Ascending aorta (tissue), 2 donors: ENCODE measurements around the gene LMNTD1. TPM values are rescaled to one million over a fixed set of nuclear protein-coding genes. Genes with fewer than 3 reads are reported as not detected.

Experiments used
- DNase-seq, 2 donors: peaks; one replicate each; pipeline ENCODE4 v3.0.0-alpha.2; 2019; ENCODE audit warnings: low spot score in 2 of 2
- H3K27ac ChIP-seq, 2 donors: fragments of 200-600 bp; sonication (generic); one replicate each; pipeline ENCODE4 v1.5.1; 2016 to 2017; ENCODE audit warnings: mild to moderate bottlenecking in 1 of 2
- H3K27me3 ChIP-seq: fragments of 200-600 bp; sonication (generic); one replicate; pipeline ENCODE4 v1.5.1; 2017
- H3K36me3 ChIP-seq, 2 donors: fragments of 200-600 bp; sonication (generic); one replicate each; pipeline ENCODE4 v1.5.1; 2016
- H3K4me1 ChIP-seq, 2 donors: fragments of 200-600 bp; sonication (generic); one replicate each; pipeline ENCODE4 v1.5.1; 2016 to 2017; ENCODE audit warnings: mild to moderate bottlenecking in 1 of 2
- H3K4me3 ChIP-seq, 2 donors: fragments of 200-600 bp; sonication (generic); one replicate each; pipeline ENCODE4 v1.5.1; 2016 to 2017; ENCODE audit warnings: mild to moderate bottlenecking in 1 of 2
- H3K9me3 ChIP-seq, 2 donors: fragments of 200-600 bp; sonication (generic); one replicate each; pipeline ENCODE4 v1.5.1; 2016
- intact Hi-C: fragments of 100-400 bp; cut with DNase I; formaldehyde crosslinking; loops from one replicate; pipeline ENCODE4 v1.15.1; 2023
- total RNA-seq: library from RNA; depleted of rRNA; stranded (reverse); fragments of >200 nt; gene quantifications from one replicate; pipeline ENCODE4 v1.1.0, GENCODE V29; 2016
- TF ChIP-seq, protein P1 (sequence below), 3 experiments: fragments of 200-600 bp in 2 of 3; fragments of 450-650 bp in 1 of 3; sonication (generic) in 2 of 3; IDR thresholded peaks; one replicate each; pipeline ENCODE4 v1.5.1; 2016 to 2019; ENCODE audit warnings: antibody characterized with exemption in 3 of 3, mild to moderate bottlenecking in 1 of 3, moderate library complexity in 1 of 3

The LMNTD1 gene
- total RNA-seq, 1 donor from 2014 or later: not detected

DNA sequence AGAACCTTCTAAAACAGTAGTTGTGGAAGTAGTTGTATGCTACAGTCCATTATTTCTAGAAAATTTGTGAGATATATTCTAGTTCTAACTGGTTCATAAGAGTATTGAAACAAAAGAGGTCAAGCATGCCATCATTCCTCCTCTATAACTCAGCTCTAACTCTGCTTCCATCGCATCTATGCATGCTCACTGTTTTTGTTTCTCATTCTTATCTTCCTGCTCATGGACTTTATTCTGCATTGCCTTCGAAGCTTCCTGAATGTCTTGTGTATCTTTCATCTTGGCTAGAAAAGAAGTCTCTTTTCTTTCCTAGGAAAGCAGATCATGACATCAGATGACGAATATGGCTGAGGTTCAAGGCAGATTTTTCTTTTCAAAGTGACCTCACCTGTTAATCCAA, 402 bp downstream of the LMNTD1 start:
- no peak overlapping the region for H3K27ac ChIP-seq
- DNase-seq: no peak
- TF ChIP-seq, protein P1, sequence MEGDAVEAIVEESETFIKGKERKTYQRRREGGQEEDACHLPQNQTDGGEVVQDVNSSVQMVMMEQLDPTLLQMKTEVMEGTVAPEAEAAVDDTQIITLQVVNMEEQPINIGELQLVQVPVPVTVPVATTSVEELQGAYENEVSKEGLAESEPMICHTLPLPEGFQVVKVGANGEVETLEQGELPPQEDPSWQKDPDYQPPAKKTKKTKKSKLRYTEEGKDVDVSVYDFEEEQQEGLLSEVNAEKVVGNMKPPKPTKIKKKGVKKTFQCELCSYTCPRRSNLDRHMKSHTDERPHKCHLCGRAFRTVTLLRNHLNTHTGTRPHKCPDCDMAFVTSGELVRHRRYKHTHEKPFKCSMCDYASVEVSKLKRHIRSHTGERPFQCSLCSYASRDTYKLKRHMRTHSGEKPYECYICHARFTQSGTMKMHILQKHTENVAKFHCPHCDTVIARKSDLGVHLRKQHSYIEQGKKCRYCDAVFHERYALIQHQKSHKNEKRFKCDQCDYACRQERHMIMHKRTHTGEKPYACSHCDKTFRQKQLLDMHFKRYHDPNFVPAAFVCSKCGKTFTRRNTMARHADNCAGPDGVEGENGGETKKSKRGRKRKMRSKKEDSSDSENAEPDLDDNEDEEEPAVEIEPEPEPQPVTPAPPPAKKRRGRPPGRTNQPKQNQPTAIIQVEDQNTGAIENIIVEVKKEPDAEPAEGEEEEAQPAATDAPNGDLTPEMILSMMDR (IDR thresholded peaks at IDR 0.05): no peak
- no peaks in the 10 kb centered on the region for H3K36me3 ChIP-seq
- no peak overlapping the region for H3K4me3 ChIP-seq
- H3K27me3 ChIP-seq: no peaks in the 10 kb centered on the region
- intact Hi-C loops: no loop called here
- no peaks in the 10 kb centered on the region for H3K9me3 ChIP-seq
- H3K4me1 ChIP-seq: no peaks in the 10 kb centered on the region

DNA sequence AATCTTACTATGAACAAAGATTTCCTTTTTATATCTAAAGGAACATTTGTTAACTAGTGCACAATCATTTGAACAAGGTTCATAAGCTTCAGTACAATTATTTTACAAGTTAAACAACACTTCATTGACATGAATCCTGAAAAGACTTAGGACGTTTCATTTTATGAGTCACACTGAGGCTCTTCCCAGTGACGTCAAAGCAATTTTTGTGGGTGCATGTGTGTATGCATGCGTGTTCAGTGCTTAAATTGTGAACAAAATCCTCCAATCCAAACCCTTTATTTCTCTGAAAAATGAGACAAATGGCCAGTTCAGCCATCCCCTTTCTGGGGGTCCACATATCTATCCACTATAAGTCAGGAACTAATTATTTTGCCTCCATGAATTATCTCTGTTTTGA, 2.9 kb downstream of the LMNTD1 start:
- no peak overlapping the region for H3K4me3 ChIP-seq
- H3K36me3 ChIP-seq: no peaks in the 10 kb centered on the region
- no peak for DNase-seq
- intact Hi-C loops: no loop called here
- no peaks in the 10 kb centered on the region for H3K9me3 ChIP-seq
- no peaks in the 10 kb centered on the region for H3K27me3 ChIP-seq
- TF ChIP-seq, protein P1 (IDR thresholded peaks at IDR 0.05): no peak
- H3K27ac ChIP-seq: no peak overlapping the region
- no peaks in the 10 kb centered on the region for H3K4me1 ChIP-seq

DNA sequence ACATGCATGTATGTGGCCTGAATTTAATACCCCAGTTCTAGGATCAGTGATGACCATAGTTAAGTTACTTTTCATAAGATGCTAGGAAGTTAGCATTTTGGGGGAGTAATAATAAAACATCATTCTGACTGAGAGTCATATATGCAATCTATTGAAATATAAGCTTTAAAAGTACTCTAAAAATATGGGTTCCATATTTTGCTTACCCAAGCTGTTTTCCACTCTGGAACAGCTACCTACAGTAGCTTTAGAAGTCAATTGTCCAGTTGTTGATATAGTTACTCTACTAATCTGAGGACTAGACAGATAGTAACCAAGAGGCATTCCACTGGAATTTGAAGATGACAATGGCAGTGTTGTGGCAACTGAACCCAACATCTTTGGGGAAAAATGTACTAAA, 4.0 kb downstream of the LMNTD1 start:
- DNase-seq: no peak
- Histone ChIP-seq H3K36me3 (no peaks in the 10 kb centered on the region), H3K9me3 (no peaks in the 10 kb centered on the region), H3K27me3 (no peaks in the 10 kb centered on the region), H3K27ac (no peak overlapping the region), H3K4me1 (no peaks in the 10 kb centered on the region), H3K4me3 (no peak overlapping the region)
- TF ChIP-seq, protein P1 (IDR thresholded peaks at IDR 0.05): no peak
- intact Hi-C loops: no loop called here

DNA sequence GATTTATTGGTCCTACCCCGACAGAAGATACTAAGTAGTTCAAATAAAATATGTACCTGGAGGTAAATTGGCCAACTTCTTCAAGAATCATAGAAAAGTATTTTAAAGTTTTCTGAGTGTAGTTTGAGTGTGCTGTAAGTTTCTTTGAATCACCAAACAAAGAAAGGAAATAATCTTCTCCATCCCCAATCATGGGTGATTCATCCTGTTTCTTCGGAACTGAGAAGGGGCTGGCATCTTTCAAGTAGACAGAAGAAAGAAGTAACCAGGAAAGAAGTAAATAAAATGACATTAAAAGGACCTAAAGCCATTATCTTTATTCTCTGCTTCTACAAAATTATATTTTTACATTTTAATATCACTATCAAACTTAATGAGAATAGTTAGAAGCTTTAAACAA, 6.8 kb downstream of the LMNTD1 start:
- H3K27me3 ChIP-seq: no peaks in the 10 kb centered on the region
- no peaks in the 10 kb centered on the region for H3K36me3 ChIP-seq
- TF ChIP-seq, protein P1 (IDR thresholded peaks at IDR 0.05): no peak

DNA sequence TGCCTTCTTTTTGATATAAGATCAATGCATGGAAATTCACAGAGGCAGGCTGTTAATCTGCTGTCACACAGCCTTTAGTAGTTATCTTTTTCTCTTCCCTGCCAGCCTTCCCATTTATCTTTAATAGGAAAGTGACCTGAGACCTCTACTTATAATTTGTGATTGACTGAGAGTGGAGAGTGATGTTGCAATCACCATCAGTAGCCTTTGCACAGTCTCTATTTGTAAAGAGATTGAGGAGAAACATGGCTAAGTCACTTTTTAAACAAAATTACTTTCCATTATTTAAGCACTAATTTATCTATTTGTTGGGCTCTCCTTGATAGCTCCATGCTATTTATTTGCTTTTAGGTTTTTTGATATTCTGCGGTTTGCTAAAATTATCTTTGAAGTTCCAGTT, 19.9 kb downstream of the LMNTD1 start:
- TF ChIP-seq, protein P1 (IDR thresholded peaks at IDR 0.05): no peak
- intact Hi-C loops: no loop called here
- DNase-seq: no peak
- Histone ChIP-seq H3K36me3 (no peaks in the 10 kb centered on the region), H3K4me1 (no peaks in the 10 kb centered on the region), H3K27ac (no peak overlapping the region), H3K27me3 (no peaks in the 10 kb centered on the region), H3K4me3 (no peak overlapping the region), H3K9me3 (no peaks in the 10 kb centered on the region)

More for the DNA sequence above, 6.8 kb downstream of the LMNTD1 start:
- no peaks in the 10 kb centered on the region for H3K9me3 ChIP-seq
- DNase-seq: no peak
- no peak overlapping the region for H3K27ac ChIP-seq
- no peaks in the 10 kb centered on the region for H3K4me1 ChIP-seq
- intact Hi-C loops: no loop called here
- H3K4me3 ChIP-seq: no peak overlapping the region

DNA sequence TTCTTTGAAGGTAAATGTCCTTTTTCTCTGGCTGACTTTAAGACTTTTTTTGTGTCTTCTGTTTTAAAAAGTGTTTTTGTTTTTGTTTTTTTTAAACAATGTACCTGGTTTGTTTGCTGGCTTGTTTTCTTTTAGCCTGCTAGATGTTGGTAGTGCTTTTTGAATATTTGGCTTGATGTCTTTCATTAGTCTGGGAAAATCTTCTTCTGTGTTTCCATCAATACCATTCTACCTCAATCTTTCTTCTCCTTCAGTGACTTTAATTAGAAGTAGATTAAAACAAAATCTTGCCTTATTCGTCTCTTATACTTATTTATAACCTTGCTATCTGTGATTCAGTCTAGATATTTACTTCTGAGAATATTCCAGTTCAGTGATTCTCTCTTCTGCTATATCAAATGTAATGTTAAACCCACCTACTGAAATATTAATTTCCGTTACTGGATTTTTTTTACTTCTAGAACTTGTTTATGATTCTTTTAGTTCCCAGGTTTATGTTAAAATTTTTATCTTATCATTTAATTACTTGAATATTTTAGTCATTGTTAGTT, 21.5 kb downstream of the LMNTD1 start:
- intact Hi-C loops: no loop called here
- TF ChIP-seq, protein P1 (IDR thresholded peaks at IDR 0.05): no peak
- Histone ChIP-seq H3K27ac (no peak overlapping the region), H3K4me3 (no peak overlapping the region), H3K4me1 (no peaks in the 10 kb centered on the region), H3K27me3 (no peaks in the 10 kb centered on the region), H3K36me3 (no peaks in the 10 kb centered on the region), H3K9me3 (no peaks in the 10 kb centered on the region)
- DNase-seq: no peak
